Measurements from ENCODE around the gene SH3BP4.

Gene SH3BP4

DNA sequence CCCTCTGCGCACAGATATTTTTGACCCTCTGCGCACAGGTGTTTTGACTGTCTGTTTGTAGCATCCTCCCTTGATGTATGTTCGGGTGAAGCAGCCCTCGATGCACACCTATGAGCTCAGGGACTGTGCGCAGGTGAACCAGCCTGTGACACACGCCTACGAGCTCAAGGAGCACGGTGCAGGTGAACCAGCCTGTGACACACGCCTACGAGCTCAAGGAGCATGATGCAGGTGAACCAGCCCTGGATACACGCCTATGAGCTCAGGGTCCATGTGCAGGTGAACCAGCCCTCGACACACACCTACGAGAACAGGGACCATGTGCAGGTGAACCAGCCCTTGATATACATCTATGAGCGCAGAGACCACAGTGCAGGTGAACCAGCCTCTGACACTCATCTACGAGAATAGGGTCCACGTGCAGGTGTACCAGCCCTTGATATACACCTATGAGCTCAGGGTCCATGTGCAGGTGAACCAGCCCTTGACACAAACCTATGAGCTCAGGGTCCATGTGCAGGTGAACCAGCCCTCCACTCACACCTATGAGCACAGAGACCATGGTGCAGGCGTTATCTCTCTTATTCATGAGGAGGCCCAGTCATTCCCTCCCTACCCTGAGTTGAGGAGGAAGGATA, 33.9 kb downstream of the SH3BP4 start:
- Histone ChIP-seq H3K14ac (ENCODE audit: low read length in 2 of 2) (peak overlapping the region in 1 of 2 experiments; percentile 44), H2AFZ (ENCODE audit: low read depth, low read length) (no peak overlapping the region), H2BK120ac (ENCODE audit: low read depth, low read length) (no peak overlapping the region), H4K8ac (ENCODE audit: low read length) (peak overlapping the region; percentile 39), H3K27ac (ENCODE audit: low read length, poor library complexity, severe bottlenecking) (no peak overlapping the region), H2BK5ac (ENCODE audit: low read depth, low read length, poor library complexity, severe bottlenecking) (no peak overlapping the region), H3K9me3 (ENCODE audit: control insufficient read depth, low read length) (no peaks in the 10 kb centered on the region), H3K9ac (ENCODE audit: low read length) (no peak overlapping the region), H3K23ac (ENCODE audit: low read length in 2 of 2) (no peak overlapping the region), H3K4me2 (ENCODE audit: low read length, poor library complexity, severe bottlenecking) (no peak overlapping the region), H2BK15ac (ENCODE audit: low read depth, poor library complexity, severe bottlenecking) (no peak overlapping the region), H3K18ac (ENCODE audit: low read depth in 1 of 2, low read length in 2 of 2) (peak overlapping the region; percentile 37 to 54), H3K4me3 (ENCODE audit: insufficient read depth in 1 of 2, low read depth in 1 of 2, low read length in 2 of 2) (no peak overlapping the region), H3K79me1 (replicated peaks; ENCODE audit: low read length, poor library complexity, severe bottlenecking) (no peaks in the 10 kb centered on the region), H3K36me3 (ENCODE audit: control insufficient read depth in 1 of 2, insufficient read depth in 2 of 2, low read depth in 1 of 2, low read length in 2 of 2) (peaks cover 16 to 43% of the 10 kb centered on the region in 2 experiments), H4K91ac (ENCODE audit: low read length) (peak overlapping the region; percentile 81), H3K4ac (ENCODE audit: low read depth in 1 of 2, low read length in 2 of 2) (no peak overlapping the region), H3K27me3 (ENCODE audit: control insufficient read depth in 1 of 2, insufficient read depth in 1 of 2, low read length in 2 of 2) (no peaks in the 10 kb centered on the region), H2BK12ac (ENCODE audit: low read length in 2 of 2) (peak overlapping the region in 1 of 2 experiments; percentile 18), H3K4me1 (ENCODE audit: control insufficient read depth, insufficient read depth, low read depth, low read length) (peaks cover 56% of the 10 kb centered on the region), H2AK5ac (ENCODE audit: low read length, severe bottlenecking) (no peak overlapping the region)
- no peak for DNase-seq
- WGBS = 98% methylated on average over 17 of the region's 17 CpGs

DNA sequence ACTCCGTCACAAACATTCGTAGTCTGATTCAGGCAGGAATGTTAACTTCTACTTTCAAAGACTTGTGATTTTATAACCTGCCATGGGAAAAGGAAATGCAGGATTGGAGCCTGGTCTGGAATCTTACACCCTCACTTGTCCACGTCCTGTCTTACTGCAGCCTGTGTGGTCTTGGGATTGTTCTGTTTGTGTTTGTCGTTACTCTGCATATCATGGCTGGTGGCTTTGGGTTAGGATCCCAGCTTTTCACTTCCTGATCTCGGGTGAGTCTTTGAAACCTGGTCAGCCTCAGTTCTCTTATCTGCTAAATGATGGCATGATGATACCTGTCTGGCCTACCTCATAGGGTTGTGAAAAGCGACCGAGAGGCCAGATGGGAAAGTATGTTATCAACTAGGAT, 34.6 kb downstream of the SH3BP4 start:
- Histone ChIP-seq H2AFZ (ENCODE audit: low read depth, low read length) (no peak overlapping the region), H3K18ac (ENCODE audit: low read depth in 1 of 2, low read length in 2 of 2) (peak overlapping the region; percentile 38 to 63), H3K9me3 (ENCODE audit: control insufficient read depth, low read length) (no peaks in the 10 kb centered on the region), H2BK12ac (ENCODE audit: low read length in 2 of 2) (no peak overlapping the region), H3K27me3 (ENCODE audit: control insufficient read depth in 1 of 2, insufficient read depth in 1 of 2, low read length in 2 of 2) (no peaks in the 10 kb centered on the region), H3K27ac (ENCODE audit: low read length, poor library complexity, severe bottlenecking) (peak overlapping the region; percentile 39), H4K91ac (ENCODE audit: low read length) (no peak overlapping the region), H2AK5ac (ENCODE audit: low read length, severe bottlenecking) (no peak overlapping the region), H3K14ac (ENCODE audit: low read length in 2 of 2) (no peak overlapping the region), H3K36me3 (ENCODE audit: control insufficient read depth in 1 of 2, insufficient read depth in 2 of 2, low read depth in 1 of 2, low read length in 2 of 2) (peaks cover 16 to 45% of the 10 kb centered on the region in 2 experiments), H3K9ac (ENCODE audit: low read length) (no peak overlapping the region), H4K8ac (ENCODE audit: low read length) (peak overlapping the region; percentile 28), H3K4ac (ENCODE audit: low read depth in 1 of 2, low read length in 2 of 2) (no peak overlapping the region), H2BK15ac (ENCODE audit: low read depth, poor library complexity, severe bottlenecking) (no peak overlapping the region), H3K4me3 (ENCODE audit: insufficient read depth in 1 of 2, low read depth in 1 of 2, low read length in 2 of 2) (no peak overlapping the region), H2BK120ac (ENCODE audit: low read depth, low read length) (no peak overlapping the region), H3K4me1 (ENCODE audit: control insufficient read depth, insufficient read depth, low read depth, low read length) (peaks cover 55% of the 10 kb centered on the region), H3K79me1 (replicated peaks; ENCODE audit: low read length, poor library complexity, severe bottlenecking) (no peaks in the 10 kb centered on the region), H3K4me2 (ENCODE audit: low read length, poor library complexity, severe bottlenecking) (no peak overlapping the region), H2BK5ac (ENCODE audit: low read depth, low read length, poor library complexity, severe bottlenecking) (no peak overlapping the region), H3K23ac (ENCODE audit: low read length in 2 of 2) (no peak overlapping the region)
- 23% methylated on average over 5 of the region's 7 CpGs for WGBS
- peak; percentile 70 for DNase-seq

DNA sequence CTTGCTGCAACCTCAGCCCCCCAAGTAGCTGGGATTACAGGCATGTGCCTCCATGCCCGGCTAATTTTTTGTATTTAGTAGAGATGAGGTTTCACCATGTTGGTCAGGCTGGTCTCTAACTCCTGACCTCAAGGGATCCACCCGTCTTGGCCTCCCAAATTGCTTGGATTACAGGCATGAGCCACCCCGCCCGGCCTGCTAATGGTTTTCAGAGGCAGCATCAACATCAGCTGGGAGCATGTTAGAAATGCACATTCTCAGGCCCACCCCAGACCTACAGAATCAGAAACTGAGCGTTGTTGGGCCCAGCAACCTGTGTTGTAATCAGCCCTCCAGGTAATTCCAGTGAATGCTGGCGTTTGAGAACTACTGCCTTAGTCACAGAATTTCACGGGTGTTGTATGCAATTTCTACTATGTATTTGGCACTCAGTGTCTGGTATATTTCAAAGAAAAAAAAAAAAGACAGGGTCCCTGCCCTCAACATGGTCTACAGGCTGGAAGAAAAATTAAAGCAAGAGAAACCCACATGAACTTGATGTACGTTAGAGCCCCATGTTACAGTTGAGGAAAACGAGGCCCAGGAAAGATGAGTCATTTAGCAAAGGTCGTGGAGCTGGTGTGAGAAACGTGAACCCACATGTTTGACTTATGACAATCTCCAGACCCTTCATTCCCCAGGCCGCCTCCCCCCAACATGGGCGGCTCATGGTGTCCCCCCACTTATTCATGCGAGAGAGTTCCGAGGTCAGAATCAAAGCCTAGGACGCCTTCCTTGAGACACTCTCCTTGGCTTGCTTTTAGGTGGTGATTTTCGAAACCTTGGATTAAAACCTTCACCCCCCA, 35.3 kb downstream of the SH3BP4 start:
- H4K8ac ChIP-seq (ENCODE audit: low read length) = peak overlapping the region; percentile 66
- 73% methylated on average over 17 of the region's 17 CpGs for WGBS

DNA sequence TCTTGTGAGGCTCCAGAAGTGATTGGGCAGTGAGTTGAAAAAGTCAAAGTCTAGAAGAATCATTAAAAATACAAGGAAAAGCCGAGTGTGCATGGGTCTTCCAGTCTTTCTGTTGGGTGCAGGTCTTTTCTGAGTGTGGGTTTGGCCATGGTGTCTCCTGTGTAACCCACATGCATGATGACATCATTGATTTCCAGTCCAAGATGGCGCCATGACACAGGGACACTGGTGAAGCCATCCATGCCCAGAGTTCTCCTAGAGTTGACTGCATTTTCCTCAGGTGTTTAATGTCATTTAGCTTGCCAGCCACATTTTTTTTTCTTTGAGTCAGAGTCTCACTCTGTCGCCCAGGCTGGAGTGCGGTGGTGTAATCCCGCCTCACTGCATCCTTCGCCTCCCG, 35.9 kb downstream of the SH3BP4 start:
- no peak overlapping the region for H3K14ac ChIP-seq (ENCODE audit: low read length in 2 of 2)
- peak overlapping the region; percentile 52 for H4K91ac ChIP-seq (ENCODE audit: low read length)
- H2BK5ac ChIP-seq (ENCODE audit: low read depth, low read length, poor library complexity, severe bottlenecking) = no peak overlapping the region
- no peak overlapping the region for H3K4me3 ChIP-seq (ENCODE audit: insufficient read depth in 1 of 2, low read depth in 1 of 2, low read length in 2 of 2)
- no peak overlapping the region for H3K4ac ChIP-seq (ENCODE audit: low read depth in 1 of 2, low read length in 2 of 2)
- no peak overlapping the region for H2BK12ac ChIP-seq (ENCODE audit: low read length in 2 of 2)
- no peak overlapping the region for H3K9ac ChIP-seq (ENCODE audit: low read length)
- H3K4me2 ChIP-seq (ENCODE audit: low read length, poor library complexity, severe bottlenecking) = no peak overlapping the region
- H3K27ac ChIP-seq (ENCODE audit: low read length, poor library complexity, severe bottlenecking) = peak overlapping the region; percentile 13
- H3K36me3 ChIP-seq (ENCODE audit: control insufficient read depth in 1 of 2, insufficient read depth in 2 of 2, low read depth in 1 of 2, low read length in 2 of 2) = peaks cover 16 to 59% of the 10 kb centered on the region in 2 experiments
- no peaks in the 10 kb centered on the region for H3K9me3 ChIP-seq (ENCODE audit: control insufficient read depth, low read length)
- H2BK120ac ChIP-seq (ENCODE audit: low read depth, low read length) = peak overlapping the region; percentile 34
- no peak overlapping the region for H2AFZ ChIP-seq (ENCODE audit: low read depth, low read length)
- no peak overlapping the region for H3K23ac ChIP-seq (ENCODE audit: low read length in 2 of 2)
- 97% methylated on average over 7 of the region's 7 CpGs for WGBS
- DNase-seq = no peak
- H2AK5ac ChIP-seq (ENCODE audit: low read length, severe bottlenecking) = no peak overlapping the region
- no peak overlapping the region for H2BK15ac ChIP-seq (ENCODE audit: low read depth, poor library complexity, severe bottlenecking)
- no peaks in the 10 kb centered on the region for H3K79me1 ChIP-seq (replicated peaks; ENCODE audit: low read length, poor library complexity, severe bottlenecking)
- no peak overlapping the region for H3K18ac ChIP-seq (ENCODE audit: low read depth in 1 of 2, low read length in 2 of 2)
- peaks cover 57% of the 10 kb centered on the region for H3K4me1 ChIP-seq (ENCODE audit: control insufficient read depth, insufficient read depth, low read depth, low read length)
- H4K8ac ChIP-seq (ENCODE audit: low read length) = peak overlapping the region; percentile 59
- H3K27me3 ChIP-seq (ENCODE audit: control insufficient read depth in 1 of 2, insufficient read depth in 1 of 2, low read length in 2 of 2) = no peaks in the 10 kb centered on the region

More for the DNA sequence above, 35.3 kb downstream of the SH3BP4 start:
- Histone ChIP-seq H2AFZ (ENCODE audit: low read depth, low read length) (no peak overlapping the region), H3K4me2 (ENCODE audit: low read length, poor library complexity, severe bottlenecking) (no peak overlapping the region), H4K91ac (ENCODE audit: low read length) (peak overlapping the region; percentile 45), H2AK5ac (ENCODE audit: low read length, severe bottlenecking) (peak overlapping the region; percentile 29), H3K14ac (ENCODE audit: low read length in 2 of 2) (peak overlapping the region in 1 of 2 experiments; percentile 47), H2BK15ac (ENCODE audit: low read depth, poor library complexity, severe bottlenecking) (no peak overlapping the region), H3K27me3 (ENCODE audit: control insufficient read depth in 1 of 2, insufficient read depth in 1 of 2, low read length in 2 of 2) (no peaks in the 10 kb centered on the region), H3K4ac (ENCODE audit: low read depth in 1 of 2, low read length in 2 of 2) (no peak overlapping the region), H2BK12ac (ENCODE audit: low read length in 2 of 2) (peak overlapping the region in 1 of 2 experiments; percentile 73), H3K4me1 (ENCODE audit: control insufficient read depth, insufficient read depth, low read depth, low read length) (peaks cover 57% of the 10 kb centered on the region), H3K9me3 (ENCODE audit: control insufficient read depth, low read length) (no peaks in the 10 kb centered on the region), H3K4me3 (ENCODE audit: insufficient read depth in 1 of 2, low read depth in 1 of 2, low read length in 2 of 2) (no peak overlapping the region), H2BK120ac (ENCODE audit: low read depth, low read length) (no peak overlapping the region), H3K79me1 (replicated peaks; ENCODE audit: low read length, poor library complexity, severe bottlenecking) (no peaks in the 10 kb centered on the region), H3K23ac (ENCODE audit: low read length in 2 of 2) (no peak overlapping the region), H3K18ac (ENCODE audit: low read depth in 1 of 2, low read length in 2 of 2) (peak overlapping the region; percentile 49 to 53), H3K36me3 (ENCODE audit: control insufficient read depth in 1 of 2, insufficient read depth in 2 of 2, low read depth in 1 of 2, low read length in 2 of 2) (peaks cover 16 to 53% of the 10 kb centered on the region in 2 experiments), H3K9ac (ENCODE audit: low read length) (no peak overlapping the region), H3K27ac (ENCODE audit: low read length, poor library complexity, severe bottlenecking) (peak overlapping the region; percentile 33), H2BK5ac (ENCODE audit: low read depth, low read length, poor library complexity, severe bottlenecking) (no peak overlapping the region)
- peak; percentile 75 for DNase-seq

All from mesenchymal stem cell (in vitro differentiated cells and primary cell).